K562 (cell line): ENCODE measurements around the gene USP6. TPM values are rescaled to one million over a fixed set of nuclear protein-coding genes. Genes with fewer than 3 reads are reported as not detected.

ENCODE experiments used
- ATAC-seq: fragments of 200-7000 bp; cut with Tn5 transposase; 3 replicates; pipeline ENCODE4 v1.9.1; 2020; ENCODE audit warnings: moderate library complexity
- BruUV-seq: library from RNA; stranded (reverse); fragments of 400-500 nt; replicated peaks from 2 replicates; lab custom pipeline; 2021; lab: Mats Ljungman, UMichigan
- CTCF ChIA-PET: fragments of 300-600 bp; formaldehyde crosslinking; extraction: SDS; loops from one replicate; lab custom pipeline; 2021; ENCODE audit warnings: low intra/inter-chr PET ratio; lab: Yijun Ruan, JAX
- POLR2A ChIA-PET: fragments of 300-600, 350-650 bp; sonication (Branson Sonifier 250); formaldehyde crosslinking; extraction: SDS; loops from one replicate; lab custom pipeline; 2021; ENCODE audit warnings: antibody characterized with exemption, inconsistent platforms; lab: Yijun Ruan, JAX
- DNase-seq, 4 experiments: peaks; one replicate each; pipeline versions ENCODE4 v3.0.0 to v3.0.0-alpha.2; 2011 to 2018; ENCODE audit warnings: low spot score in 3 of 4, mixed read lengths in 3 of 4; ENCODE audit errors: extremely low read depth in 1 of 4
- FAIRE-seq: peaks from 2 replicates; lab custom pipeline; 2011; peaks lifted over from hg19 to GRCh38; lab: Jason Lieb, UNC
- H2AFZ ChIP-seq: 2 replicates; pipeline ENCODE4 v1.6.0; 2011; ENCODE audit warnings: low read depth, low read length, control low read depth, inconsistent platforms
- H3K27ac ChIP-seq: fragments of 200-600 bp; 3 replicates; pipeline ENCODE4 v1.8.0; 2011; ENCODE audit warnings: low read depth, mild to moderate bottlenecking, control low read depth, inconsistent platforms, low read length, moderate library complexity, mixed read lengths; ENCODE audit errors: extremely low read depth
- H3K27me3 ChIP-seq, 2 experiments: fragments of 300-600 bp in 1 of 2; 2 replicates in 1 of 2; 3 replicates in 1 of 2; pipeline versions ENCODE4 v1.6.0 to v1.8.0; 2011; ENCODE audit warnings: inconsistent platforms in 2 of 2, low read length in 2 of 2, mild to moderate bottlenecking in 1 of 2, mixed read lengths in 1 of 2, moderate library complexity in 1 of 2; ENCODE audit not compliant: control insufficient read depth in 2 of 2, insufficient read depth in 2 of 2
- H3K36me3 ChIP-seq: fragments of 300-600 bp; 3 replicates; pipeline ENCODE4 v1.8.0; 2011; ENCODE audit warnings: mild to moderate bottlenecking, low read length, inconsistent platforms; ENCODE audit not compliant: control insufficient read depth, insufficient read depth
- H3K4me1 ChIP-seq, 2 experiments: fragments of 200-600 bp in 1 of 2; replicated peaks in 1 of 2; 2 replicates in 1 of 2; 3 replicates in 1 of 2; pipeline versions ENCODE4 v1.5.1 to v1.8.0; 2011; ENCODE audit warnings: inconsistent platforms in 2 of 2, low read length in 2 of 2, mild to moderate bottlenecking in 1 of 2, mixed read lengths in 1 of 2, moderate library complexity in 1 of 2; ENCODE audit not compliant: control insufficient read depth in 2 of 2, insufficient read depth in 2 of 2
- H3K4me2 ChIP-seq: 2 replicates; pipeline ENCODE4 v1.6.1; 2011; ENCODE audit warnings: low read length, control low read depth, inconsistent platforms, mixed read lengths; ENCODE audit not compliant: insufficient read depth
- H3K4me3 ChIP-seq: fragments of 200-600 bp; sonication (generic), shearing (Covaris generic); 2 replicates; pipeline ENCODE4 v1.5.1; 2016; ENCODE audit warnings: control low read depth, inconsistent platforms
- H3K79me2 ChIP-seq: fragments of 200-600 bp; 3 replicates; pipeline ENCODE4 v1.8.0; 2011; ENCODE audit warnings: low read length, inconsistent platforms; ENCODE audit not compliant: control insufficient read depth, insufficient read depth
- H3K9ac ChIP-seq, 2 experiments: 2 replicates each; pipeline versions ENCODE4 v1.6.0 to v1.6.1; 2011; ENCODE audit warnings: low read depth in 2 of 2, low read length in 2 of 2, control low read depth in 1 of 2, inconsistent platforms in 1 of 2, mild to moderate bottlenecking in 1 of 2, mixed read lengths in 1 of 2; ENCODE audit not compliant: insufficient read depth in 1 of 2
- H3K9me1 ChIP-seq: one replicate; pipeline ENCODE4 v1.6.0; 2011; ENCODE audit warnings: inconsistent platforms, mild to moderate bottlenecking, low read length, moderate library complexity; ENCODE audit not compliant: control insufficient read depth, insufficient read depth
- H3K9me3 ChIP-seq: replicated peaks from 2 replicates; pipeline ENCODE4 v1.5.1; 2011; ENCODE audit warnings: low read depth, low read length, inconsistent platforms; ENCODE audit not compliant: control insufficient read depth, insufficient read depth
- H4K20me1 ChIP-seq: replicated peaks from 2 replicates; pipeline ENCODE4 v1.6.1; 2011; ENCODE audit warnings: low read length, inconsistent platforms, mixed read lengths; ENCODE audit not compliant: control insufficient read depth, insufficient read depth
- CREB3 ChIP-seq: fragments of 450-650 bp; conservative IDR thresholded peaks from 2 replicates; pipeline ENCODE4 v1.6.1; 2016; ENCODE audit warnings: missing genetic modification characterization, low read depth, mild to moderate bottlenecking, missing compliant biosample characterization, moderate library complexity
- CREM ChIP-seq: IDR thresholded peaks from 2 replicates; pipeline ENCODE4 v1.6.1; 2014; ENCODE audit warnings: antibody characterized with exemption, low read depth
- DACH1 ChIP-seq: fragments of 450-650 bp; IDR thresholded peaks from 2 replicates; pipeline ENCODE4 v1.6.1; 2018; ENCODE audit not compliant: partially characterized antibody
- KAT2B ChIP-seq: IDR thresholded peaks from one replicate; pipeline ENCODE4 v1.6.1; 2012; ENCODE audit warnings: low read depth, mild to moderate bottlenecking, control low read depth, inconsistent platforms, low read length, moderate library complexity
- MYBL2 ChIP-seq, 2 experiments: fragments of 450-650 bp in 1 of 2; sonication (generic) in 1 of 2; formaldehyde crosslinking in 1 of 2; IDR thresholded peaks; 2 replicates each; pipeline versions ENCODE4 v1.6.1 to v1.8.1; 2017 to 2022; ENCODE audit warnings: borderline replicate concordance in 1 of 2, inconsistent platforms in 1 of 2, low read depth in 1 of 2, mild to moderate bottlenecking in 1 of 2, missing genetic modification reagents in 1 of 2, moderate library complexity in 1 of 2
- NFXL1 ChIP-seq: fragments of 450-650 bp; formaldehyde crosslinking; IDR thresholded peaks from 2 replicates; pipeline ENCODE4 v1.4.0; 2021; ENCODE audit warnings: mild to moderate bottlenecking
- RBBP5 ChIP-seq: fragments of 200-600 bp; sonication (generic); IDR thresholded peaks from 2 replicates; pipeline ENCODE4 v1.6.1; 2012; ENCODE audit warnings: borderline replicate concordance, mild to moderate bottlenecking, low read length, control low read depth, inconsistent platforms; ENCODE audit not compliant: insufficient read depth, poor library complexity, severe bottlenecking
- RFX7 ChIP-seq: fragments of 250-450 bp; sonication (Bioruptor Pico); IDR thresholded peaks from 2 replicates; pipeline ENCODE4 v1.5.1; 2021; ENCODE audit warnings: mild to moderate bottlenecking
- RUNX1 ChIP-seq: sonication (generic); IDR thresholded peaks from 2 replicates; pipeline ENCODE4 v1.6.1; 2016; ENCODE audit warnings: antibody characterized with exemption, low read depth
- SPI1 ChIP-seq: IDR thresholded peaks from 2 replicates; pipeline ENCODE4 v1.6.1; 2011; ENCODE audit warnings: low read depth, low read length, control low read depth, borderline replicate concordance
- TCFL5 ChIP-seq: fragments of 250-450 bp; sonication (Bioruptor Pico); conservative IDR thresholded peaks from 2 replicates; pipeline ENCODE4 v1.6.1; 2021; ENCODE audit warnings: mild to moderate bottlenecking, moderate library complexity, matching md5 sums
- U2AF2 ChIP-seq: fragments of 200-400 bp; formaldehyde crosslinking; optimal IDR thresholded peaks from 2 replicates; pipeline ENCODE3; 2017; ENCODE audit warnings: low read depth, mild to moderate bottlenecking, low read length
- ZNF24 ChIP-seq: fragments of 450-650 bp; IDR thresholded peaks from 2 replicates; pipeline ENCODE4 v1.6.1; 2016
- ZNF561 ChIP-seq: fragments of 450-650 bp; formaldehyde crosslinking; conservative IDR thresholded peaks from 2 replicates; pipeline ENCODE4 v1.4.0; 2020; ENCODE audit warnings: mild to moderate bottlenecking, moderate library complexity
- ZNF695 ChIP-seq: fragments of 450-650 bp; formaldehyde crosslinking; IDR thresholded peaks from 2 replicates; pipeline ENCODE4 v1.4.0; 2020; ENCODE audit warnings: mild to moderate bottlenecking, moderate library complexity
- ZNF780A ChIP-seq: fragments of 250-450 bp; sonication (Bioruptor Pico); IDR thresholded peaks from 2 replicates; pipeline ENCODE4 v1.5.0; 2021; ENCODE audit warnings: mild to moderate bottlenecking
- ZNF830 ChIP-seq: fragments of 250-450 bp; sonication (Bioruptor Pico); IDR thresholded peaks from 2 replicates; pipeline ENCODE4 v1.5.0; 2021; ENCODE audit warnings: mild to moderate bottlenecking
- WGBS: fragments of 100-300 bp; shearing (Covaris generic); methylation state at CpG from one replicate; pipeline ENCODE4 v1.1.6; 2016; ENCODE audit warnings: low coverage, mixed read lengths; ENCODE audit not compliant: insufficient coverage; ENCODE audit errors: missing lambda C conversion rate; 5-methylcytosine and 5-hydroxymethylcytosine counted together
- in situ Hi-C: fragments of 300-500 bp; cut with MboI; formaldehyde crosslinking; loops from 4 replicates; pipeline ENCODE4 v1.15.0; 2018; ENCODE audit warnings: inconsistent platforms, mixed read lengths
- intact Hi-C: fragments of 100-400 bp; cut with micrococcal nuclease; formaldehyde crosslinking; loops from 2 replicates; pipeline ENCODE4 v1.14.2; 2022
- polyA plus RNA-seq, 8 experiments: library from polyadenylated mRNA; depleted of rRNA in 4 of 8; stranded (reverse) in 5 of 8; unstranded in 3 of 8; fragments of >200 nt; fragmentation: Nextera tagmentation in 2 of 8; fragmentation: Illumina TruSeq in 1 of 8; extraction: Ambion mirVana in 2 of 8; extraction: Trizol in 1 of 8; gene quantifications; 2 replicates each; pipeline versions ENCODE4 v1.2.1 to v1.2.3, GENCODE V29; 2011 to 2014; ENCODE audit warnings: inconsistent platforms in 1 of 8, missing spikeins in 1 of 8
- total RNA-seq, 7 experiments: library from RNA; depleted of rRNA in 6 of 7; stranded (reverse); fragments of >200 nt in 6 of 7; fragmentation: Illumina TruSeq in 2 of 7; extraction: Trizol in 2 of 7; gene quantifications; 2 replicates each; pipeline versions ENCODE4 v1.2.1 to v1.2.3, GENCODE V29; 2011 to 2021; ENCODE audit warnings: low replicate concordance in 1 of 7
- TF ChIP-seq, protein P1 (sequence below): IDR thresholded peaks from 2 replicates; pipeline ENCODE4 v1.6.1; 2012; ENCODE audit warnings: low read depth, low read length, improper control_type of control experiment, borderline replicate concordance

Gene USP6
- total and polyA plus RNA-seq, 9 of the 15 experiments (the other 6 are each of a cell fraction or from before 2014, with no cell fraction given) = 0.01 to 0.09 (median 0.04) TPM; not detected in 4

DNA sequence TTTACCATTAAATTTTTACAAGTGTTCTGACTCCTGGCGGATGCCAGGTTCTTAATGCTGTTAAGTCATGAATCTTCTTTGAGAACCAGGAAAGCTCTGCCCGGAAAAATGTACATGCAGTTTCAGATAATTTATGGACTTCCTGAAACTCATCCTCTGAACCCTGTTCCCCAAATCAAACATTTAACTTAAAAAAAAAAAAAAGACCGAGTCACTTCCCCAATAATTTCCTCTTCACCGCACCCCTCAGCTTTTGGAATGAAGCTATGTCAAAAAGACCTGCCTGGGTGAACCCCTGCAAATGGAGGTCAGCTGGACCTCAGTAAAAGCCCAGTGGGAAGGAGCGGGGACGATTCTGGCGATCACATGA, 19.1 kb upstream of the USP6 start:
- no peak for FAIRE-seq
- Histone ChIP-seq H3K9ac (no peak overlapping the region), H3K4me2 (no peak overlapping the region), H3K9me3 (peaks cover 6% of the 10 kb centered on the region; the same call in 1 of the 2 replicates), H3K36me3 (no peaks in the 10 kb centered on the region), H3K4me3 (no peak overlapping the region), H3K4me1 (no peaks in the 10 kb centered on the region), H3K27me3 (peaks cover 4 to 14% of the 10 kb centered on the region in 2 experiments; a peak in 3 of 5 replicates), H3K9me1 (no peaks in the 10 kb centered on the region), H2AFZ (no peak overlapping the region), H4K20me1 (no peaks in the 10 kb centered on the region), H3K79me2 (no peaks in the 10 kb centered on the region), H3K27ac (no peak overlapping the region)
- intact Hi-C loops = no loop called here
- ATAC-seq = no peak
- no TSS peak for BruUV-seq
- in situ Hi-C loops = no loop called here
- ChIA-PET POLR2A (no interaction called here), CTCF (no interaction called here)
- no peak for DNase-seq
- 4% methylated on average over 3 of the region's 7 CpGs for WGBS
- TF ChIP-seq DACH1 (no peak), KAT2B (no peak), TCFL5 (CRISPR knock-in tag) (no peak), U2AF2 (no peak), RFX7 (CRISPR knock-in tag) (no peak), ZNF24 (no peak), MYBL2 (IDR thresholded peaks at IDR 0.05; ENCODE audit: low read depth) (no peak), MYBL2 (CRISPR knock-in tag; IDR thresholded peaks at IDR 0.05; ENCODE audit: borderline replicate concordance) (no peak), CREB3 (no peak), CREM (no peak), ZNF561 (CRISPR knock-in tag) (no peak), ZNF830 (CRISPR knock-in tag) (no peak), ZNF780A (no peak), NFXL1 (CRISPR knock-in tag) (no peak), RBBP5 (no peak), ZNF695 (CRISPR knock-in tag) (no peak), RUNX1 (no peak), SPI1 (no peak)
- TF ChIP-seq, protein P1, sequence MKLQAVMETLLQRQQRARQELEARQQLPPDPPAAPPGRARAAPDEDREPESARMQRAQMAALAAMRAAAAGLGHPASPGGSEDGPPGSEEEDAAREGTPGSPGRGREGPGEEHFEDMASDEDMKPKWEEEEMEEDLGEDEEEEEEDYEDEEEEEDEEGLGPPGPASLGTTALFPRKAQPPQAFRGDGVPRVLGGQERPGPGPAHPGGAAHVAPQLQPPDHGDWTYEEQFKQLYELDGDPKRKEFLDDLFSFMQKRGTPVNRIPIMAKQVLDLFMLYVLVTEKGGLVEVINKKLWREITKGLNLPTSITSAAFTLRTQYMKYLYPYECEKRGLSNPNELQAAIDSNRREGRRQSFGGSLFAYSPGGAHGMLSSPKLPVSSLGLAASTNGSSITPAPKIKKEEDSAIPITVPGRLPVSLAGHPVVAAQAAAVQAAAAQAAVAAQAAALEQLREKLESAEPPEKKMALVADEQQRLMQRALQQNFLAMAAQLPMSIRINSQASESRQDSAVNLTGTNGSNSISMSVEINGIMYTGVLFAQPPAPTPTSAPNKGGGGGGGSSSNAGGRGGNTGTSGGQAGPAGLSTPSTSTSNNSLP = no peak
